ENCODE results near the gene TOX2.

TOX2 gene

GRCh38 chr20:43961541-43962471 is 47.2 kb downstream of the TOX2 start:
- no peak overlapping the region for H2AFZ ChIP-seq (ENCODE audit: low read depth, low read length)
- peaks cover 100% of the 10 kb centered on the region for H3K79me2 ChIP-seq (ENCODE audit: low read length)
- H3K4me2 ChIP-seq (ENCODE audit: low read length): no peak overlapping the region
- no peak overlapping the region for H3K27ac ChIP-seq (ENCODE audit: low read length)
- H3K36me3 ChIP-seq (replicated peaks; ENCODE audit: low read depth, low read length): peaks cover 53% of the 10 kb centered on the region
- peaks cover 6% of the 10 kb centered on the region; the same call in 1 of the 2 replicates for H3K9me3 ChIP-seq (ENCODE audit: insufficient read depth, low read length)
- TF ChIP-seq CTCF (IDR thresholded peaks at IDR 0.05; ENCODE audit: low read depth, low read length) (no peak), EZH2phosphoT487 (IDR thresholded peaks at IDR 0.05; ENCODE audit: low read depth) (no peak)
- H3K9ac ChIP-seq (ENCODE audit: low read length): no peak overlapping the region
- H4K20me1 ChIP-seq (ENCODE audit: insufficient read depth, low read length): peaks cover 95% of the 10 kb centered on the region
- H3K27me3 ChIP-seq (ENCODE audit: low read depth, low read length): no peaks in the 10 kb centered on the region
- no peak overlapping the region for H3K4me3 ChIP-seq (ENCODE audit: low read length)
- peaks cover 7% of the 10 kb centered on the region for H3K4me1 ChIP-seq (ENCODE audit: low read length)

- H2AFZ ChIP-seq (ENCODE audit: low read depth, low read length): no peak overlapping the region
- peaks cover 46% of the 10 kb centered on the region for H3K36me3 ChIP-seq (replicated peaks; ENCODE audit: low read depth, low read length)
- H4K20me1 ChIP-seq (ENCODE audit: insufficient read depth, low read length): peaks cover 97% of the 10 kb centered on the region
- no peak overlapping the region for H3K4me3 ChIP-seq (ENCODE audit: low read length)
- H3K9ac ChIP-seq (ENCODE audit: low read length): no peak overlapping the region
- peaks cover 100% of the 10 kb centered on the region for H3K79me2 ChIP-seq (ENCODE audit: low read length)
- peaks cover 7% of the 10 kb centered on the region for H3K4me1 ChIP-seq (ENCODE audit: low read length)
- H3K9me3 ChIP-seq (ENCODE audit: insufficient read depth, low read length): peaks cover under 1% of the 10 kb centered on the region; the same call in 1 of the 2 replicates
- no peaks in the 10 kb centered on the region for H3K27me3 ChIP-seq (ENCODE audit: low read depth, low read length)
- H3K27ac ChIP-seq (ENCODE audit: low read length): no peak overlapping the region
- TF ChIP-seq EZH2phosphoT487 (IDR thresholded peaks at IDR 0.05; ENCODE audit: low read depth) (no peak), CTCF (IDR thresholded peaks at IDR 0.05; ENCODE audit: low read depth, low read length) (no peak)
- no peak overlapping the region for H3K4me2 ChIP-seq (ENCODE audit: low read length)
Observed at GRCh38 chr20:43962530-43962929, 47.9 kb downstream of the TOX2 start.

- Histone ChIP-seq H2AFZ (ENCODE audit: low read depth, low read length) (no peak overlapping the region), H3K36me3 (replicated peaks; ENCODE audit: low read depth, low read length) (peaks cover 39% of the 10 kb centered on the region), H3K4me3 (ENCODE audit: low read length) (no peak overlapping the region), H3K4me1 (ENCODE audit: low read length) (peaks cover 7% of the 10 kb centered on the region), H3K27ac (ENCODE audit: low read length) (no peak overlapping the region), H3K27me3 (ENCODE audit: low read depth, low read length) (no peaks in the 10 kb centered on the region), H3K4me2 (ENCODE audit: low read length) (no peak overlapping the region), H3K9me3 (ENCODE audit: insufficient read depth, low read length) (no peaks in the 10 kb centered on the region), H4K20me1 (ENCODE audit: insufficient read depth, low read length) (peaks cover 99% of the 10 kb centered on the region), H3K79me2 (ENCODE audit: low read length) (peaks cover 99% of the 10 kb centered on the region), H3K9ac (ENCODE audit: low read length) (no peak overlapping the region)
- TF ChIP-seq EZH2phosphoT487 (IDR thresholded peaks at IDR 0.05; ENCODE audit: low read depth): no peak
- no peak for TF ChIP-seq CTCF (IDR thresholded peaks at IDR 0.05; ENCODE audit: low read depth, low read length)
Observed at GRCh38 chr20:43963233-43963632, 48.6 kb downstream of the TOX2 start.
